Caco-2 (cell line): ENCODE data around the gene DOCK4. TPM values are rescaled to one million over a fixed set of nuclear protein-coding genes. Genes with fewer than 3 reads are reported as not detected.

Source experiments
- BruUV-seq: library from RNA; stranded (reverse); fragments of 400-500 nt; replicated peaks from 2 replicates; lab custom pipeline; 2021; lab: Mats Ljungman, UMichigan
- CTCF ChIA-PET: fragments of 300-600 bp; sonication (Branson Sonifier 250); formaldehyde crosslinking; loops from one replicate; lab custom pipeline; 2022; ENCODE audit warnings: antibody characterized with exemption; lab: Charles Lee
- POLR2A ChIA-PET: fragments of 300-600 bp; sonication (Branson Sonifier 250); formaldehyde crosslinking; loops from one replicate; lab custom pipeline; 2022; ENCODE audit warnings: antibody characterized with exemption; lab: Charles Lee
- DNase-seq, 2 experiments: peaks; one replicate each; pipeline versions ENCODE4 v3.0.0 to v3.0.0-alpha.2; 2020 to 2022
- H3K27me3 ChIP-seq: replicated peaks from 2 replicates; pipeline ENCODE4 v1.6.0; 2011; ENCODE audit warnings: low read length; ENCODE audit not compliant: control insufficient read depth, insufficient read depth
- H3K36me3 ChIP-seq: 2 replicates; pipeline ENCODE4 v1.5.1; 2011; ENCODE audit warnings: low read length; ENCODE audit not compliant: control insufficient read depth, insufficient read depth
- H3K4me1 ChIP-seq: fragments of 250-450 bp; sonication (Bioruptor Pico); 2 replicates; pipeline ENCODE4 v1.5.1; 2020; ENCODE audit warnings: mild to moderate bottlenecking
- H3K4me3 ChIP-seq: 2 replicates; pipeline ENCODE4 v1.5.1; 2011; ENCODE audit warnings: low read depth, mild to moderate bottlenecking, control low read depth, low read length
- H3K9me3 ChIP-seq: fragments of 250-450 bp; sonication (Bioruptor Pico); 2 replicates; pipeline ENCODE4 v1.5.1; 2020; ENCODE audit warnings: mild to moderate bottlenecking, moderate library complexity
- H3K27ac Mint-ChIP-seq: one replicate; pipeline ENCODE4 v1.8.0; 2022; ENCODE audit warnings: mixed read lengths; ENCODE audit not compliant: unreplicated experiment
- H3K27me3 Mint-ChIP-seq: one replicate; pipeline ENCODE4 v1.8.0; 2022; ENCODE audit warnings: mixed read lengths; ENCODE audit not compliant: insufficient read depth, unreplicated experiment
- H3K36me3 Mint-ChIP-seq: one replicate; pipeline ENCODE4 v1.8.0; 2022; ENCODE audit warnings: mild to moderate bottlenecking, mixed read lengths; ENCODE audit not compliant: insufficient read depth, unreplicated experiment
- H3K4me1 Mint-ChIP-seq: one replicate; pipeline ENCODE4 v1.8.0; 2022; ENCODE audit warnings: low read depth, mixed read lengths; ENCODE audit not compliant: unreplicated experiment
- H3K4me3 Mint-ChIP-seq: one replicate; pipeline ENCODE4 v1.8.0; 2022; ENCODE audit warnings: mild to moderate bottlenecking, moderate library complexity, mixed read lengths; ENCODE audit not compliant: unreplicated experiment
- H3K9me3 Mint-ChIP-seq: one replicate; pipeline ENCODE4 v1.8.0; 2022; ENCODE audit warnings: mixed read lengths; ENCODE audit not compliant: unreplicated experiment
- CTCF ChIP-seq, 2 experiments: fragments of 200-600 bp in 1 of 2; IDR thresholded peaks; 1 replicate in 1 of 2; 2 replicates in 1 of 2; pipeline versions ENCODE4 v1.5.1 to v1.8.0; 2011 to 2022; ENCODE audit warnings: antibody characterized with exemption in 1 of 2, control low read depth in 1 of 2, inconsistent platforms in 1 of 2, low read depth in 1 of 2, low read length in 1 of 2, mild to moderate bottlenecking in 1 of 2, moderate library complexity in 1 of 2; ENCODE audit not compliant: insufficient read depth in 1 of 2, severe bottlenecking in 1 of 2, unreplicated experiment in 1 of 2
- intact Hi-C: fragments of 100-400 bp; cut with micrococcal nuclease; formaldehyde crosslinking; loops from one replicate; pipeline ENCODE4 v1.10.0; 2022; ENCODE audit not compliant: unreplicated experiment
- total RNA-seq: library from RNA; stranded (reverse); gene quantifications from 2 replicates; pipeline ENCODE4 v1.2.3, GENCODE V29; 2022

Gene DOCK4
- total RNA-seq, 1 experiment from 2014 or later = 2.0 TPM

GRCh38 chr7:111728635-111728995 is 477.6 kb downstream of the DOCK4 start:
- Mint-ChIP-seq H3K4me3 (no peak overlapping the region), H3K4me1 (no peaks in the 10 kb centered on the region), H3K27me3 (no peaks in the 10 kb centered on the region), H3K27ac (no peak overlapping the region), H3K9me3 (no peaks in the 10 kb centered on the region), H3K36me3 (no peaks in the 10 kb centered on the region)
- no peak for TF ChIP-seq CTCF (IDR thresholded peaks at IDR 0.05; ENCODE audit: insufficient read depth in 1 of 2, low read depth in 1 of 2, low read length in 1 of 2, severe bottlenecking in 1 of 2, unreplicated experiment in 1 of 2)
- Histone ChIP-seq H3K4me3 (no peak overlapping the region), H3K4me1 (no peaks in the 10 kb centered on the region), H3K36me3 (no peaks in the 10 kb centered on the region), H3K27me3 (no peaks in the 10 kb centered on the region), H3K9me3 (no peaks in the 10 kb centered on the region)
- no peak for DNase-seq
- no TSS peak for BruUV-seq
- ChIA-PET POLR2A (no interaction called here), CTCF (no interaction called here)
- intact Hi-C loops = no loop called here

DNA sequence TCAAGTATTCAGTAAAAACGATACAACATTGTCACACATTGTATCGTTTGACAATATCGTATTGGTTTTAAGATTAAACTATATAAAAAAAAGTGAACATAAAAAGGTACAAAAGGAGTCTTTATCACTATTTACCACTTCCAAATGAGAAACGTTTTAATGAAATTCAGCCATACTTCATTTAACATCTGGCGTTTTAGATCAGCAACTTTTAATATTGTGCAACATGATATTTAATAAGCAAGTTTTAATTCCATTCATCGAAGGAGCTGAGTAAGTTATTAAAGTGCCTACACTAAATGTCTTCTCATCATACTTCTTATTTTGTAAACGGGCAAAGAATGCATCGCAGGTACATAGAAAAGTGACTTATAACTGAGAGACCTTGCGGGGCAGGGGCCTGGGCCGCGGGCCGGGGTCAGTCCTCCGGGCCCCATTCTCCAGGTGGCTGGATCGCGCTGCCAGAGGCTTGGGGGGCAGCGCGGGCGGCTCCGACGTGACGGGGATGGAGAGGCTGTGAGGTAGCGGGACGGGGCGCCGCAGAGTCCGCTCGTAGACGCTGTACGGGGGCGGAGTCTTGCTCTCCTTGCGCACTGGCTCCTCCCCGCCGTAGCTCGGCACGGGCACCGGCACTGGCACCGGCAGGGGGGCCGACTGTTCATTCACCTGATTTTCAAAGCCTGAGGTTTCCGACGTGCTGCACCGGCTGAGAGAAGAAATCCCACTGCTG is 478.1 kb downstream of the DOCK4 start:
- ChIA-PET POLR2A (no interaction called here), CTCF (no interaction called here)
- DNase-seq = no peak
- Mint-ChIP-seq H3K4me1 (no peaks in the 10 kb centered on the region), H3K27me3 (no peaks in the 10 kb centered on the region), H3K9me3 (no peaks in the 10 kb centered on the region), H3K27ac (no peak overlapping the region), H3K36me3 (no peaks in the 10 kb centered on the region), H3K4me3 (no peak overlapping the region)
- TF ChIP-seq CTCF (IDR thresholded peaks at IDR 0.05; ENCODE audit: insufficient read depth in 1 of 2, low read depth in 1 of 2, low read length in 1 of 2, severe bottlenecking in 1 of 2, unreplicated experiment in 1 of 2) = no peak
- H3K4me1 ChIP-seq = no peaks in the 10 kb centered on the region
- no TSS peak for BruUV-seq
- no peaks in the 10 kb centered on the region for H3K36me3 ChIP-seq
- H3K9me3 ChIP-seq = no peaks in the 10 kb centered on the region
- H3K4me3 ChIP-seq = no peak overlapping the region
- intact Hi-C loops = no loop called here
- no peaks in the 10 kb centered on the region for H3K27me3 ChIP-seq

- no peaks in the 10 kb centered on the region for H3K36me3 ChIP-seq
- Mint-ChIP-seq H3K4me1 (no peaks in the 10 kb centered on the region), H3K27ac (no peak overlapping the region), H3K36me3 (no peaks in the 10 kb centered on the region), H3K9me3 (peaks cover 13% of the 10 kb centered on the region), H3K4me3 (no peak overlapping the region), H3K27me3 (no peaks in the 10 kb centered on the region)
- H3K4me3 ChIP-seq = no peak overlapping the region
- POLR2A ChIA-PET = no interaction called here
- DNase-seq = no peak
- no TSS peak for BruUV-seq
- TF ChIP-seq CTCF (IDR thresholded peaks at IDR 0.05; ENCODE audit: insufficient read depth in 1 of 2, low read depth in 1 of 2, low read length in 1 of 2, severe bottlenecking in 1 of 2, unreplicated experiment in 1 of 2) = no peak
- intact Hi-C loops = no loop called here
- CTCF ChIA-PET = no interaction called here
- H3K9me3 ChIP-seq = no peaks in the 10 kb centered on the region; the same call in none of the 2 replicates
- H3K4me1 ChIP-seq = no peaks in the 10 kb centered on the region
- H3K27me3 ChIP-seq = no peaks in the 10 kb centered on the region
Observed at GRCh38 chr7:111718886-111719285, 487.3 kb downstream of the DOCK4 start.
